HG02763 (cell line): ENCODE data around the gene BAHCC1.
"Not testable (repeated sequence)": the region's sequence is repeated elsewhere in the genome, so short reads cannot be mapped to it uniquely, and the experiment has no call there.

Experiments used
- ATAC-seq: cut with Tn5 transposase; IDR thresholded peaks from one replicate; pipeline ENCODE4 v1.9.1; 2021; ENCODE audit warnings: mild to moderate bottlenecking, moderate library complexity; ENCODE audit not compliant: unreplicated experiment

The BAHCC1 gene

GRCh38 chr17:81394921-81395599 is at the start of gene BAHCC1:
Gene BAHCC1 (plus strand): TSS chr17:81395457. CDS start chr17:81399740, 4,283 bp downstream.
- no peak for ATAC-seq

- ATAC-seq: peak; percentile 69
Observed at GRCh38 chr17:81346090-81346907, 49.0 kb upstream of the BAHCC1 start.

GRCh38 chr17:81346908-81347349 is 48.3 kb upstream of the BAHCC1 start:
- no peak for ATAC-seq

GRCh38 chr17:81347437-81347836 is 47.8 kb upstream of the BAHCC1 start:
- ATAC-seq: no peak

GRCh38 chr17:81348097-81349055 is 46.9 kb upstream of the BAHCC1 start:
- no peak for ATAC-seq

GRCh38 chr17:81349397-81350319 is 45.6 kb upstream of the BAHCC1 start:
- no peak for ATAC-seq

GRCh38 chr17:81350320-81350890 is 44.9 kb upstream of the BAHCC1 start:
- no peak for ATAC-seq

GRCh38 chr17:81351329-81352052 is 43.8 kb upstream of the BAHCC1 start:
- not testable (repeated sequence) for ATAC-seq

GRCh38 chr17:81352056-81352455 is 43.2 kb upstream of the BAHCC1 start:
- ATAC-seq: not testable (repeated sequence)

GRCh38 chr17:81354252-81354953 is 40.9 kb upstream of the BAHCC1 start:
- ATAC-seq: no peak

GRCh38 chr17:81354954-81355347 is 40.3 kb upstream of the BAHCC1 start:
- no peak for ATAC-seq

GRCh38 chr17:81359218-81359617 is 36.0 kb upstream of the BAHCC1 start:
- no peak for ATAC-seq

GRCh38 chr17:81362001-81362400 is 33.3 kb upstream of the BAHCC1 start:
- ATAC-seq: not testable (repeated sequence)

- no peak for ATAC-seq
Observed at GRCh38 chr17:81364278-81365147, 30.7 kb upstream of the BAHCC1 start.

GRCh38 chr17:81365148-81365600 is 30.1 kb upstream of the BAHCC1 start:
- ATAC-seq: no peak

GRCh38 chr17:81365601-81366585 is 29.4 kb upstream of the BAHCC1 start:
- ATAC-seq: no peak
